Smooth muscle cell of bladder (primary cell): ENCODE results near the gene KANK4. TPM values are rescaled to one million over a fixed set of nuclear protein-coding genes. Genes with fewer than 3 reads are reported as not detected.

Experiments
- total RNA-seq: library from RNA; depleted of rRNA; stranded (reverse); fragments of >200 nt; gene quantifications from 2 replicates; pipeline ENCODE4 v1.2.3, GENCODE V29; 2014

Gene KANK4
- total RNA-seq = 0.09 and 0.28 TPM in 2 replicates

GRCh38 chr1:62318756-62319544, at the start of gene KANK4:
Gene KANK4 (minus strand): TSS chr1:62319434. CDS start chr1:62281564, 37,870 bp downstream.

GRCh38 chr1:62194651-62195544, 124.3 kb downstream of the KANK4 start, which contains the start of gene L1TD1:
Gene L1TD1 (plus strand): TSS chr1:62194849. CDS start chr1:62206629, 11,780 bp downstream.

Other genes with a start within 250 kb of the KANK4 start
- under 0.01 TPM in 1 of 2 replicates, not detected in the other for gene L1TD1, start 124.6 kb downstream of the KANK4 start, total RNA-seq
- gene USP1, start 117.6 kb upstream of the KANK4 start, total RNA-seq = 12.3 and 15.2 TPM in 2 replicates